NOMO-1 treated with dmso at 0.1 percent for 144 hours (cell line): ENCODE data around the gene C3orf70.
A peak's percentile ranks its signal among the peaks of the same experiment; 100 is the strongest.

Source experiments
- DNase-seq: peaks from one replicate; lab custom pipeline; 2025; ENCODE audit not compliant: unreplicated experiment; lab: John Stamatoyannopoulos, UW

The C3orf70 gene

GRCh38 chr3:185152410-185153170 is at the start of gene C3orf70:
Gene C3orf70, minus strand, starts transcription at chr3:185153060. Its CDS starts 237 bp downstream, at chr3:185152823.
- DNase-seq, result no peak

GRCh38 chr3:185200639-185201038 is 47.8 kb upstream of the C3orf70 start:
- DNase-seq, result no peak

GRCh38 chr3:185199671-185200070 is 46.8 kb upstream of the C3orf70 start:
- DNase-seq, result no peak

GRCh38 chr3:185199206-185199605 is 46.3 kb upstream of the C3orf70 start:
- DNase-seq, result no peak

GRCh38 chr3:185197068-185197467 is 44.2 kb upstream of the C3orf70 start:
- DNase-seq, result no peak

- no peak for DNase-seq
Observed at GRCh38 chr3:185195652-185196051, 42.8 kb upstream of the C3orf70 start.

GRCh38 chr3:185188816-185189215 is 36.0 kb upstream of the C3orf70 start:
- no peak for DNase-seq

- DNase-seq, result no peak
Observed at GRCh38 chr3:185187391-185187790, 34.5 kb upstream of the C3orf70 start.

GRCh38 chr3:185176750-185177359 is 24.0 kb upstream of the C3orf70 start:
- DNase-seq, result no peak

- DNase-seq, result peak; percentile 90
Observed at GRCh38 chr3:185175370-185175987, 22.6 kb upstream of the C3orf70 start.

GRCh38 chr3:185172086-185173049 is 19.5 kb upstream of the C3orf70 start:
- peak; percentile 35 for DNase-seq

GRCh38 chr3:185164428-185165217 is 11.8 kb upstream of the C3orf70 start:
- DNase-seq, result no peak

- DNase-seq, result no peak
Observed at GRCh38 chr3:185162634-185163033, 9.8 kb upstream of the C3orf70 start.

- DNase-seq, result no peak
Observed at GRCh38 chr3:185161761-185162160, 8.9 kb upstream of the C3orf70 start.

GRCh38 chr3:185157347-185157746 is 4.5 kb upstream of the C3orf70 start:
- no peak for DNase-seq

GRCh38 chr3:185155678-185156077 is 2.8 kb upstream of the C3orf70 start:
- DNase-seq, result no peak

- no peak for DNase-seq
Observed at GRCh38 chr3:185153861-185154629, 1.2 kb upstream of the C3orf70 start.

- DNase-seq, result no peak
Observed at GRCh38 chr3:185153171-185153771, 411 bp upstream of the C3orf70 start.

GRCh38 chr3:185151964-185152409 is 873 bp downstream of the C3orf70 start:
- no peak for DNase-seq
